Measurements from ENCODE around the gene C1orf35. TPM values are rescaled to one million over a fixed set of nuclear protein-coding genes. Genes with fewer than 3 reads are reported as not detected.

The C1orf35 gene
- total and polyA plus RNA-seq, 2 donors (not counting 1 experiment from before 2014, with no cell fraction given), result 4.8 to 7.6 TPM

GRCh38 chr1:228066891-228067654 is 36.1 kb downstream of the C1orf35 start:
- Histone ChIP-seq H3K36me3 (ENCODE audit: control insufficient read depth, insufficient read depth, low read length) (no peaks in the 10 kb centered on the region), H4K20me1 (ENCODE audit: control insufficient read depth, extremely low read depth, insufficient read depth, low read length) (no peaks in the 10 kb centered on the region), H3K4me3 (replicated peaks in 1 of 4; ENCODE audit: control extremely low read depth in 1 of 4, insufficient read depth in 1 of 4, low read depth in 3 of 4, low read length in 4 of 4) (no peak overlapping the region), H2AFZ (ENCODE audit: low read length) (no peak overlapping the region), H3K4me2 (ENCODE audit: extremely low read depth, insufficient read depth, low read length) (no peak overlapping the region), H3K27ac (ENCODE audit: insufficient read depth, low read length) (no peak overlapping the region), H3K79me2 (ENCODE audit: control insufficient read depth, insufficient read depth, low read length) (no peaks in the 10 kb centered on the region), H3K27me3 (ENCODE audit: control insufficient read depth, insufficient read depth, low read length) (peaks cover 10% of the 10 kb centered on the region), H3K9me3 (ENCODE audit: control insufficient read depth, insufficient read depth, low read depth, low read length) (no peaks in the 10 kb centered on the region), H3K9ac (ENCODE audit: insufficient read depth, low read length) (no peak overlapping the region), H3K4me1 (ENCODE audit: control insufficient read depth, extremely low read depth, insufficient read depth, low read length) (no peaks in the 10 kb centered on the region)
- no peak for DNase-seq (ENCODE audit: low read depth in 2 of 2)
- TF ChIP-seq EZH2 (IDR thresholded peaks at IDR 0.05; ENCODE audit: low read length, missing control alignments) (no peak), CTCF (conservative IDR thresholded peaks at IDR 0.05 in 1 of 2, IDR thresholded peaks at IDR 0.05 in 1 of 2; ENCODE audit: low read depth in 1 of 2, low read length in 2 of 2) (no peak)

GRCh38 chr1:228066416-228066815 is 36.7 kb downstream of the C1orf35 start:
- Histone ChIP-seq H3K4me2 (ENCODE audit: extremely low read depth, insufficient read depth, low read length) (no peak overlapping the region), H3K9ac (ENCODE audit: insufficient read depth, low read length) (no peak overlapping the region), H3K27me3 (ENCODE audit: control insufficient read depth, insufficient read depth, low read length) (peaks cover 10% of the 10 kb centered on the region), H2AFZ (ENCODE audit: low read length) (no peak overlapping the region), H4K20me1 (ENCODE audit: control insufficient read depth, extremely low read depth, insufficient read depth, low read length) (no peaks in the 10 kb centered on the region), H3K79me2 (ENCODE audit: control insufficient read depth, insufficient read depth, low read length) (no peaks in the 10 kb centered on the region), H3K36me3 (ENCODE audit: control insufficient read depth, insufficient read depth, low read length) (no peaks in the 10 kb centered on the region), H3K27ac (ENCODE audit: insufficient read depth, low read length) (no peak overlapping the region), H3K4me1 (ENCODE audit: control insufficient read depth, extremely low read depth, insufficient read depth, low read length) (no peaks in the 10 kb centered on the region), H3K9me3 (ENCODE audit: control insufficient read depth, insufficient read depth, low read depth, low read length) (no peaks in the 10 kb centered on the region), H3K4me3 (replicated peaks in 1 of 4; ENCODE audit: control extremely low read depth in 1 of 4, insufficient read depth in 1 of 4, low read depth in 3 of 4, low read length in 4 of 4) (no peak overlapping the region)
- no peak for TF ChIP-seq EZH2 (IDR thresholded peaks at IDR 0.05; ENCODE audit: low read length, missing control alignments)
- no peak for TF ChIP-seq CTCF (conservative IDR thresholded peaks at IDR 0.05 in 1 of 2, IDR thresholded peaks at IDR 0.05 in 1 of 2; ENCODE audit: low read depth in 1 of 2, low read length in 2 of 2)
- no peak for DNase-seq (ENCODE audit: low read depth in 2 of 2)

- Histone ChIP-seq H3K36me3 (ENCODE audit: control insufficient read depth, insufficient read depth, low read length) (no peaks in the 10 kb centered on the region), H3K4me2 (ENCODE audit: extremely low read depth, insufficient read depth, low read length) (no peak overlapping the region), H3K4me1 (ENCODE audit: control insufficient read depth, extremely low read depth, insufficient read depth, low read length) (no peaks in the 10 kb centered on the region), H3K9me3 (ENCODE audit: control insufficient read depth, insufficient read depth, low read depth, low read length) (no peaks in the 10 kb centered on the region), H4K20me1 (ENCODE audit: control insufficient read depth, extremely low read depth, insufficient read depth, low read length) (no peaks in the 10 kb centered on the region), H3K27ac (ENCODE audit: insufficient read depth, low read length) (no peak overlapping the region), H3K9ac (ENCODE audit: insufficient read depth, low read length) (no peak overlapping the region), H3K79me2 (ENCODE audit: control insufficient read depth, insufficient read depth, low read length) (no peaks in the 10 kb centered on the region), H2AFZ (ENCODE audit: low read length) (no peak overlapping the region), H3K27me3 (ENCODE audit: control insufficient read depth, insufficient read depth, low read length) (peaks cover 10% of the 10 kb centered on the region), H3K4me3 (replicated peaks in 1 of 4; ENCODE audit: control extremely low read depth in 1 of 4, insufficient read depth in 1 of 4, low read depth in 3 of 4, low read length in 4 of 4) (no peak overlapping the region)
- no peak for DNase-seq (ENCODE audit: low read depth in 2 of 2)
- TF ChIP-seq CTCF (conservative IDR thresholded peaks at IDR 0.05 in 1 of 2, IDR thresholded peaks at IDR 0.05 in 1 of 2; ENCODE audit: low read depth in 1 of 2, low read length in 2 of 2) (no peak), EZH2 (IDR thresholded peaks at IDR 0.05; ENCODE audit: low read length, missing control alignments) (no peak)
Measured at GRCh38 chr1:228065543-228066347, 37.4 kb downstream of the C1orf35 start.
